HEK293 (cell line): ENCODE data around the gene WWTR1.

Experiments used
- CTCF ChIA-PET: fragments of 350-600 bp; formaldehyde crosslinking; extraction: SDS; loops from one replicate; lab custom pipeline; 2021; ENCODE audit warnings: antibody characterized with exemption; lab: Yijun Ruan, JAX
- POLR2A ChIA-PET: fragments of 300-600 bp; formaldehyde crosslinking; extraction: SDS; loops from one replicate; lab custom pipeline; 2020; ENCODE audit warnings: antibody characterized with exemption, inconsistent platforms; lab: Yijun Ruan, JAX
- H3K27ac ChIP-seq: fragments of 200-500 bp; sonication (Bioruptor generic); 2 replicates; pipeline ENCODE4 v1.5.1; 2014; ENCODE audit warnings: low read depth, low read length, control low read depth, inconsistent platforms; ENCODE audit errors: extremely low read depth
- H3K36me3 ChIP-seq, 2 experiments: fragments of 200-500 bp in 1 of 2; sonication (Bioruptor generic) in 1 of 2; 1 replicate in 1 of 2; 2 replicates in 1 of 2; pipeline ENCODE4 v1.5.1; 2014 to 2017; ENCODE audit warnings: inconsistent platforms in 2 of 2, low read length in 2 of 2; ENCODE audit not compliant: control insufficient read depth in 2 of 2, insufficient read depth in 1 of 2
- H3K4me1 ChIP-seq: fragments of 200-500 bp; sonication (Bioruptor generic); 2 replicates; pipeline ENCODE4 v1.5.1; 2014; ENCODE audit warnings: mild to moderate bottlenecking, low read length, inconsistent platforms; ENCODE audit not compliant: control insufficient read depth, insufficient read depth
- H3K4me3 ChIP-seq: 2 replicates; pipeline ENCODE4 v1.5.1; 2011; ENCODE audit warnings: low read depth, mild to moderate bottlenecking, control low read depth, low read length, moderate library complexity
- H3K9me3 ChIP-seq: fragments of 200-500 bp; sonication (Bioruptor generic); 2 replicates; pipeline ENCODE4 v1.5.1; 2014; ENCODE audit warnings: low read depth, low read length, inconsistent platforms; ENCODE audit not compliant: control insufficient read depth, insufficient read depth
- BCL11B ChIP-seq: fragments of 450-650 bp; formaldehyde crosslinking; IDR thresholded peaks from 2 replicates; pipeline ENCODE4 v1.5.1; 2016; ENCODE audit warnings: low read depth, missing biosample characterization, missing genetic modification characterization
- KLF8 ChIP-seq: fragments of 450-650 bp; formaldehyde crosslinking; IDR thresholded peaks from 2 replicates; pipeline ENCODE4 v1.5.1; 2016; ENCODE audit warnings: missing biosample characterization, missing genetic modification characterization
- REPIN1 ChIP-seq: fragments of 450-650 bp; formaldehyde crosslinking; IDR thresholded peaks from 2 replicates; pipeline ENCODE4 v1.5.1; 2017; ENCODE audit warnings: missing biosample characterization, missing genetic modification characterization, low read depth
- SCRT1 ChIP-seq: fragments of 450-650 bp; formaldehyde crosslinking; IDR thresholded peaks from 2 replicates; pipeline ENCODE4 v1.5.1; 2016; ENCODE audit warnings: missing biosample characterization, missing genetic modification characterization, borderline replicate concordance
- ZNF112 ChIP-seq: fragments of 450-650 bp; formaldehyde crosslinking; IDR thresholded peaks from 2 replicates; pipeline ENCODE4 v1.5.0; 2017; ENCODE audit warnings: missing biosample characterization, missing genetic modification characterization
- ZNF146 ChIP-seq: fragments of 450-650 bp; formaldehyde crosslinking; IDR thresholded peaks from 2 replicates; pipeline ENCODE4 v1.5.1; 2016; ENCODE audit warnings: missing biosample characterization, missing genetic modification characterization
- ZNF202 ChIP-seq: fragments of 450-650 bp; formaldehyde crosslinking; IDR thresholded peaks from 2 replicates; pipeline ENCODE4 v1.5.1; 2016; ENCODE audit warnings: missing biosample characterization, missing genetic modification characterization, borderline replicate concordance
- ZNF221 ChIP-seq: fragments of 450-650 bp; formaldehyde crosslinking; IDR thresholded peaks from 2 replicates; pipeline ENCODE4 v1.5.1; 2017; ENCODE audit warnings: missing biosample characterization, missing genetic modification characterization, borderline replicate concordance
- ZNF335 ChIP-seq: fragments of 450-650 bp; formaldehyde crosslinking; conservative IDR thresholded peaks from 2 replicates; pipeline ENCODE4 v1.5.1; 2016; ENCODE audit warnings: missing biosample characterization, missing genetic modification characterization
- ZNF366 ChIP-seq: fragments of 450-650 bp; formaldehyde crosslinking; conservative IDR thresholded peaks from 2 replicates; pipeline ENCODE4 v1.5.1; 2016; ENCODE audit warnings: missing biosample characterization, missing genetic modification characterization
- ZNF530 ChIP-seq: fragments of 450-650 bp; formaldehyde crosslinking; IDR thresholded peaks from 2 replicates; pipeline ENCODE4 v1.5.1; 2016; ENCODE audit warnings: low read depth, missing biosample characterization, missing genetic modification characterization
- ZNF548 ChIP-seq: fragments of 450-650 bp; formaldehyde crosslinking; IDR thresholded peaks from 2 replicates; pipeline ENCODE4 v1.5.1; 2016; ENCODE audit warnings: missing biosample characterization, missing genetic modification characterization
- ZNF555 ChIP-seq: fragments of 450-650 bp; formaldehyde crosslinking; conservative IDR thresholded peaks from 2 replicates; pipeline ENCODE4 v1.5.1; 2017; ENCODE audit warnings: missing biosample characterization, mild to moderate bottlenecking, missing genetic modification characterization, inconsistent platforms
- ZNF558 ChIP-seq: fragments of 450-650 bp; formaldehyde crosslinking; IDR thresholded peaks from 2 replicates; pipeline ENCODE4 v1.5.1; 2016; ENCODE audit warnings: missing biosample characterization, missing genetic modification characterization
- ZNF621 ChIP-seq: fragments of 450-650 bp; formaldehyde crosslinking; IDR thresholded peaks from 2 replicates; pipeline ENCODE4 v1.5.1; 2017; ENCODE audit warnings: missing biosample characterization, missing genetic modification characterization
- ZNF658 ChIP-seq: fragments of 450-650 bp; formaldehyde crosslinking; IDR thresholded peaks from 2 replicates; pipeline ENCODE4; 2016; ENCODE audit warnings: missing biosample characterization, missing genetic modification characterization
- ZNF670 ChIP-seq: fragments of 450-650 bp; formaldehyde crosslinking; IDR thresholded peaks from 2 replicates; pipeline ENCODE4 v1.5.1; 2016; ENCODE audit warnings: missing biosample characterization, missing genetic modification characterization, low read depth
- ZNF707 ChIP-seq: fragments of 450-650 bp; formaldehyde crosslinking; IDR thresholded peaks from 2 replicates; pipeline ENCODE4 v1.5.1; 2016; ENCODE audit warnings: missing biosample characterization, missing genetic modification characterization
- ZSCAN30 ChIP-seq: fragments of 450-650 bp; IDR thresholded peaks from 2 replicates; pipeline ENCODE4 v1.5.1; 2018; ENCODE audit warnings: missing biosample characterization, mild to moderate bottlenecking, missing genetic modification characterization, moderate library complexity
- TF ChIP-seq, protein P1 (sequence below): fragments of 450-650 bp; formaldehyde crosslinking; IDR thresholded peaks from 2 replicates; pipeline ENCODE4 v1.5.1; 2017; ENCODE audit warnings: missing biosample characterization, mild to moderate bottlenecking, missing genetic modification characterization, moderate library complexity
- TF ChIP-seq, protein P2 (sequence below): sonication (generic); formaldehyde crosslinking; IDR thresholded peaks from 2 replicates; pipeline ENCODE4 v1.8.1; 2022; ENCODE audit warnings: mild to moderate bottlenecking, moderate library complexity, missing genetic modification reagents
- TF ChIP-seq, protein P3 (sequence below): fragments of 450-650 bp; formaldehyde crosslinking; IDR thresholded peaks from 2 replicates; pipeline ENCODE4 v1.5.1; 2016; ENCODE audit warnings: missing biosample characterization, missing genetic modification characterization
- TF ChIP-seq, protein P4 (sequence below): fragments of 450-650 bp; formaldehyde crosslinking; IDR thresholded peaks from 2 replicates; pipeline ENCODE4 v1.5.1; 2017; ENCODE audit warnings: missing biosample characterization, missing genetic modification characterization

The WWTR1 gene

DNA sequence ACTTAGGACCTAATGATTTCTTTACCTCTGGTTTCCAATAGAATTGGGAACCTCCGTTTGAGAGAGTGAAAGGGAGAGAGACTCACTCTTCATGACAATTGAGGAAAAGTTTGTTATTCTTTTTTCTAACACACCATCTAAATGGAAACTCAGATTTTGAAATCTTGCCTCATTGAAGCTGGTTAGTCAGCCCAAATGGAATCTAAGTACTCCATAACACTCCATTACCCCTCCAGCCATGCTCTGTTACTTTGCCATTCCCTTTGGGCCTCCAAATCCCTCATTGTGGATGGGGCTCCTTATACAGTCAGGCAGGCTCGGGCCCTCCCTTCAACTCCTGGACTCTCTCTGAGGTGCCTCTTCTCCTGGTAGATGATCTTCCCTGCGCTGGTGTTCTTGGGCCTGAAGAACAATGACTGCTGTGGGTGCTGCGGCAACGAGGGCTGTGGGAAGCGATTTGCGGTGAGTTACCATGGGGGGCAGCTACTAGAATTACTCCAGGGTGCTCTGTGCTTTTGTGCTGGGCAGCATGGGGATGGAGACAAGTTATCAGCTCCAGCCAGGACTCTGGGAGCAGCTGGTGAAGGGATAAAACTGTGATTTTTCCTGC lies 182.3 kb downstream of the WWTR1 start (continued):
- TF ChIP-seq, protein P1, sequence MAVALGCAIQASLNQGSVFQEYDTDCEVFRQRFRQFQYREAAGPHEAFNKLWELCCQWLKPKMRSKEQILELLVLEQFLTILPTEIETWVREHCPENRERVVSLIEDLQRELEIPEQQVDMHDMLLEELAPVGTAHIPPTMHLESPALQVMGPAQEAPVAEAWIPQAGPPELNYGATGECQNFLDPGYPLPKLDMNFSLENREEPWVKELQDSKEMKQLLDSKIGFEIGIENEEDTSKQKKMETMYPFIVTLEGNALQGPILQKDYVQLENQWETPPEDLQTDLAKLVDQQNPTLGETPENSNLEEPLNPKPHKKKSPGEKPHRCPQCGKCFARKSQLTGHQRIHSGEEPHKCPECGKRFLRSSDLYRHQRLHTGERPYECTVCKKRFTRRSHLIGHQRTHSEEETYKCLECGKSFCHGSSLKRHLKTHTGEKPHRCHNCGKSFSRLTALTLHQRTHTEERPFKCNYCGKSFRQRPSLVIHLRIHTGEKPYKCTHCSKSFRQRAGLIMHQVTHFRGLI (tag by site-specific recombination): no peak
- TF ChIP-seq ZNF221 (no peak), ZNF658 (tag by site-specific recombination) (no peak)

DNA sequence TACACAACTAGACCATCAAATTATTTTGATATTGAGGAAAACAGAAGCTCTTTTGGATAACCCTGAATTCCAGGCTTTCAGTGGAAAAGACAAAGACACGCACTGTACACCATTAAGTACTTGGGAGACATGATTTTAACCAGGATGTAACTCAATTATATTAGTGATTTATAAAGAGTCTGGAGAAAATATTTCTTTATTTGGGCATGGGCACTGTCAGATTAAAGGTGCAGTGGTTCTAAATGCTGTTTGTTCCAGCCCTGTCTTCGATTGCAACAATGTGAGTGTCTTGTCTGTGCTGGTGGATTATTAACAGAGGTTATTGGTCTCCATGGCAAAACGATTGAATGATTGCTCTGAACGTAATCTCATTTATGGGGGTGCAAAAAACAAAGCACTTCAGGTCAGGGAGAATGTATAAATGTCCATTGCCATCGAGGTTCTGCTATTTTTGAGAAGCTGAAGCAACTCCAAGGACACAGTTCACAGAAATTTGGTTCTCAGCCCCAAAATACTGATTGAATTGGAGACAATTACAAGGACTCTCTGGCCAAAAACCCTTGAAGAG lies 183.5 kb downstream of the WWTR1 start, which contains the start of gene TM4SF4:
TM4SF4 (plus strand) TSS at position 448 of the 568 bp plus-strand sequence. CDS start 181 bp downstream, outside the sequence.
- H3K4me1 ChIP-seq: no peaks in the 10 kb centered on the region
- POLR2A ChIA-PET: no interaction called here
- H3K4me3 ChIP-seq: no peak within 1 kb of the TSS
- CTCF ChIA-PET: interaction anchor here (0.5 to 1.1 kb wide), 3 partner anchors 17 to 426 kb away, joined by 3 read pairs; no protein-coding TSS in a partner anchor
- TF ChIP-seq SCRT1: no peak
- TF ChIP-seq KLF8 (tag by site-specific recombination): no peak
- no peak for TF ChIP-seq ZNF707 (tag by site-specific recombination)
- TF ChIP-seq ZNF548: no peak
- TF ChIP-seq ZNF335 (tag by site-specific recombination): no peak
- TF ChIP-seq, protein P2, sequence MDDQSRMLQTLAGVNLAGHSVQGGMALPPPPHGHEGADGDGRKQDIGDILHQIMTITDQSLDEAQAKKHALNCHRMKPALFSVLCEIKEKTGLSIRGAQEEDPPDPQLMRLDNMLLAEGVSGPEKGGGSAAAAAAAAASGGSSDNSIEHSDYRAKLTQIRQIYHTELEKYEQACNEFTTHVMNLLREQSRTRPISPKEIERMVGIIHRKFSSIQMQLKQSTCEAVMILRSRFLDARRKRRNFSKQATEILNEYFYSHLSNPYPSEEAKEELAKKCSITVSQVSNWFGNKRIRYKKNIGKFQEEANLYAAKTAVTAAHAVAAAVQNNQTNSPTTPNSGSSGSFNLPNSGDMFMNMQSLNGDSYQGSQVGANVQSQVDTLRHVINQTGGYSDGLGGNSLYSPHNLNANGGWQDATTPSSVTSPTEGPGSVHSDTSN: no peak
- no peak for TF ChIP-seq ZNF366
- no peak for TF ChIP-seq ZNF530
- no peak for TF ChIP-seq ZNF558
- TF ChIP-seq ZNF146 (tag by site-specific recombination): no peak
- no peak for TF ChIP-seq ZNF621 (tag by site-specific recombination)
- no peak for TF ChIP-seq ZNF112
- TF ChIP-seq REPIN1 (tag by site-specific recombination): no peak
- TF ChIP-seq ZNF555: no peak
- no peak for TF ChIP-seq ZNF670 (tag by site-specific recombination)
- no peak for TF ChIP-seq BCL11B (tag by site-specific recombination)
- TF ChIP-seq ZNF202: no peak
- no peak for TF ChIP-seq ZSCAN30
- TF ChIP-seq, protein P3, sequence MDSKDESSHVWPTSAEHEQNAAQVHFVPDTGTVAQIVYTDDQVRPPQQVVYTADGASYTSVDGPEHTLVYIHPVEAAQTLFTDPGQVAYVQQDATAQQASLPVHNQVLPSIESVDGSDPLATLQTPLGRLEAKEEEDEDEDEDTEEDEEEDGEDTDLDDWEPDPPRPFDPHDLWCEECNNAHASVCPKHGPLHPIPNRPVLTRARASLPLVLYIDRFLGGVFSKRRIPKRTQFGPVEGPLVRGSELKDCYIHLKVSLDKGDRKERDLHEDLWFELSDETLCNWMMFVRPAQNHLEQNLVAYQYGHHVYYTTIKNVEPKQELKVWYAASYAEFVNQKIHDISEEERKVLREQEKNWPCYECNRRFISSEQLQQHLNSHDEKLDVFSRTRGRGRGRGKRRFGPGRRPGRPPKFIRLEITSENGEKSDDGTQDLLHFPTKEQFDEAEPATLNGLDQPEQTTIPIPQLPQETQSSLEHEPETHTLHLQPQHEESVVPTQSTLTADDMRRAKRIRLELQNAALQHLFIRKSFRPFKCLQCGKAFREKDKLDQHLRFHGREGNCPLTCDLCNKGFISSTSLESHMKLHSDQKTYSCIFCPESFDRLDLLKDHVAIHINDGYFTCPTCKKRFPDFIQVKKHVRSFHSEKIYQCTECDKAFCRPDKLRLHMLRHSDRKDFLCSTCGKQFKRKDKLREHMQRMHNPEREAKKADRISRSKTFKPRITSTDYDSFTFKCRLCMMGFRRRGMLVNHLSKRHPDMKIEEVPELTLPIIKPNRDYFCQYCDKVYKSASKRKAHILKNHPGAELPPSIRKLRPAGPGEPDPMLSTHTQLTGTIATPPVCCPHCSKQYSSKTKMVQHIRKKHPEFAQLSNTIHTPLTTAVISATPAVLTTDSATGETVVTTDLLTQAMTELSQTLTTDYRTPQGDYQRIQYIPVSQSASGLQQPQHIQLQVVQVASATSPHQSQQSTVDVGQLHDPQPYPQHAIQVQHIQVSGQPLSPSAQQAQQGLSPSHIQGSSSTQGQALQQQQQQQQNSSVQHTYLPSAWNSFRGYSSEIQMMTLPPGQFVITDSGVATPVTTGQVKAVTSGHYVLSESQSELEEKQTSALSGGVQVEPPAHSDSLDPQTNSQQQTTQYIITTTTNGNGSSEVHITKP (tag by site-specific recombination): no peak
- TF ChIP-seq, protein P4, sequence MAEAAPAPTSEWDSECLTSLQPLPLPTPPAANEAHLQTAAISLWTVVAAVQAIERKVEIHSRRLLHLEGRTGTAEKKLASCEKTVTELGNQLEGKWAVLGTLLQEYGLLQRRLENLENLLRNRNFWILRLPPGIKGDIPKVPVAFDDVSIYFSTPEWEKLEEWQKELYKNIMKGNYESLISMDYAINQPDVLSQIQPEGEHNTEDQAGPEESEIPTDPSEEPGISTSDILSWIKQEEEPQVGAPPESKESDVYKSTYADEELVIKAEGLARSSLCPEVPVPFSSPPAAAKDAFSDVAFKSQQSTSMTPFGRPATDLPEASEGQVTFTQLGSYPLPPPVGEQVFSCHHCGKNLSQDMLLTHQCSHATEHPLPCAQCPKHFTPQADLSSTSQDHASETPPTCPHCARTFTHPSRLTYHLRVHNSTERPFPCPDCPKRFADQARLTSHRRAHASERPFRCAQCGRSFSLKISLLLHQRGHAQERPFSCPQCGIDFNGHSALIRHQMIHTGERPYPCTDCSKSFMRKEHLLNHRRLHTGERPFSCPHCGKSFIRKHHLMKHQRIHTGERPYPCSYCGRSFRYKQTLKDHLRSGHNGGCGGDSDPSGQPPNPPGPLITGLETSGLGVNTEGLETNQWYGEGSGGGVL: no peak
- H3K9me3 ChIP-seq: no peaks in the 10 kb centered on the region
- no peak within 1 kb of the TSS for H3K27ac ChIP-seq
- no peaks in the 10 kb centered on the region for H3K36me3 ChIP-seq
